ENCODE measurements around the gene RNF186.
"Not testable (repeated sequence)": the region's sequence is repeated elsewhere in the genome, so short reads cannot be mapped to it uniquely, and the experiment has no call there.

The RNF186 gene

GRCh38 chr1:19792237-19793002 is 22.7 kb downstream of the RNF186 start:
- no peak for DNase-seq

GRCh38 chr1:19790061-19790975 is 24.8 kb downstream of the RNF186 start:
- DNase-seq = not testable (repeated sequence)

- DNase-seq = no peak
These were observed 28.1 kb downstream of the RNF186 start for GRCh38 chr1:19786988-19787423.

GRCh38 chr1:19785660-19786059 is 29.4 kb downstream of the RNF186 start:
- no peak for DNase-seq

GRCh38 chr1:19780267-19780877 is 34.7 kb downstream of the RNF186 start:
- DNase-seq = no peak

- DNase-seq = no peak
These were observed 38.1 kb downstream of the RNF186 start for GRCh38 chr1:19776933-19777332.

GRCh38 chr1:19776287-19776686 is 38.8 kb downstream of the RNF186 start:
- no peak for DNase-seq

GRCh38 chr1:19775831-19776230 is 39.3 kb downstream of the RNF186 start:
- DNase-seq = no peak

GRCh38 chr1:19775317-19775716 is 39.8 kb downstream of the RNF186 start:
- no peak for DNase-seq

- no peak for DNase-seq
These were observed 40.8 kb downstream of the RNF186 start for GRCh38 chr1:19774180-19774785.

- DNase-seq = no peak
These were observed 41.6 kb downstream of the RNF186 start for GRCh38 chr1:19773485-19773884.

- DNase-seq = no peak
These were observed 43.0 kb downstream of the RNF186 start for GRCh38 chr1:19772053-19772452.

GRCh38 chr1:19771350-19771749 is 43.7 kb downstream of the RNF186 start:
- DNase-seq = no peak

- no peak for DNase-seq
These were observed 44.5 kb downstream of the RNF186 start for GRCh38 chr1:19770436-19771190.

- DNase-seq = no peak
These were observed 45.7 kb downstream of the RNF186 start for GRCh38 chr1:19769211-19769932.

- DNase-seq = no peak
These were observed 46.5 kb downstream of the RNF186 start for GRCh38 chr1:19768353-19769210.

GRCh38 chr1:19765623-19766022 is 49.5 kb downstream of the RNF186 start:
- no peak for DNase-seq

- no peak for DNase-seq
These were observed 50.2 kb downstream of the RNF186 start for GRCh38 chr1:19764848-19765247.
